Skeletal muscle tissue (tissue), 4 donors: ENCODE data around the gene PHPT1. TPM values are rescaled to one million over a fixed set of nuclear protein-coding genes. Genes with fewer than 3 reads are reported as not detected.
A peak's percentile ranks its signal among the peaks of the same experiment; 100 is the strongest.

Experiments used
- H3K27ac ChIP-seq: one replicate; pipeline ENCODE4 v1.7.0; 2013; ENCODE audit warnings: mild to moderate bottlenecking, low read depth, low read length, inconsistent platforms
- H3K27me3 ChIP-seq, 3 donors: one replicate each; pipeline ENCODE4 v1.7.0; 2013; ENCODE audit warnings: low read length in 3 of 3; ENCODE audit not compliant: control insufficient read depth in 3 of 3, insufficient read depth in 3 of 3
- H3K36me3 ChIP-seq, 3 donors: one replicate each; pipeline ENCODE4 v1.7.0; 2013; ENCODE audit warnings: low read length in 3 of 3; ENCODE audit not compliant: control insufficient read depth in 3 of 3, insufficient read depth in 3 of 3
- H3K4me1 ChIP-seq, 3 donors: one replicate each; pipeline ENCODE4 v1.7.0; 2013; ENCODE audit warnings: low read length in 3 of 3, mild to moderate bottlenecking in 3 of 3; ENCODE audit not compliant: control insufficient read depth in 3 of 3, insufficient read depth in 3 of 3
- H3K4me3 ChIP-seq, 3 donors: one replicate each; pipeline ENCODE4 v1.7.0; 2013; ENCODE audit warnings: low read length in 3 of 3
- H3K9ac ChIP-seq, 3 donors: one replicate each; pipeline ENCODE4 v1.7.0; 2013; ENCODE audit warnings: low read length in 3 of 3, mild to moderate bottlenecking in 3 of 3, moderate library complexity in 2 of 3, low read depth in 1 of 3
- H3K9me3 ChIP-seq, 3 donors: one replicate each; pipeline ENCODE4 v1.7.0; 2013; ENCODE audit warnings: low read length in 3 of 3; ENCODE audit not compliant: control insufficient read depth in 3 of 3
- total RNA-seq: library from RNA; depleted of rRNA; stranded (reverse); fragments of >200 nt; gene quantifications from one replicate; pipeline ENCODE4 v1.2.3, GENCODE V29; 2014
- donor health status: Osteomylitis.

The PHPT1 gene
- total RNA-seq, 1 donor from 2014 or later = 109 TPM

DNA sequence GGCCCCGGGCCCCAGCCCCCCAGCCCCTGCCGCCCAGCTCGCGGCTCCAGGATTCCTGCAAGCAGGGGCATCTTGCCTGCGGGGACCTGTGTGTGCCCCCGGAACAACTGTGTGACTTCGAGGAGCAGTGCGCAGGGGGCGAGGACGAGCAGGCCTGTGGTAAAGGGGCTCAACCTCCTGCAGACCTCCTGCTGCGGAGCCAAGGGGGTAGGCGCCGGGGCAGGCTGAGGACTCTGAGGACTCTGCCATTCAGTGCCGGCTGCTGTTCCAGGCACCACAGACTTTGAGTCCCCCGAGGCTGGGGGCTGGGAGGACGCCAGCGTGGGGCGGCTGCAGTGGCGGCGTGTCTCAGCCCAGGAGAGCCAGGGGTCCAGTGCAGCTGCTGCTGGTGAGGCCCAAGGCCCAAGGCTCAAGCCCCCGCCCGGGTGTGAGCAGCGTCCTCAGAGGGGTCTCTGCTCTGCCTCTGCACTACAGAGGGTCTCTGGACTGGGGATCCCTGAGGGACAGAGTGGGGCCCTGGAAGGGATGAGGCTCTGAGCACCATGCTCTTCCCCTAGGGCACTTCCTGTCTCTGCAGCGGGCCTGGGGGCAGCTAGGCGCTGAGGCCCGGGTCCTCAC lies 6.4 kb downstream of the PHPT1 start:
- no peak overlapping the region for H3K27ac ChIP-seq
- peaks cover 8 to 13% (median 9%) of the 10 kb centered on the region in 3 donors for H3K36me3 ChIP-seq
- H3K27me3 ChIP-seq = no peaks in the 10 kb centered on the region
- peaks cover 22 to 42% (median 27%) of the 10 kb centered on the region in 3 donors for H3K4me1 ChIP-seq
- no peak overlapping the region for H3K4me3 ChIP-seq
- no peaks in the 10 kb centered on the region for H3K9me3 ChIP-seq
- H3K9ac ChIP-seq = peak overlapping the region in 1 of 3 donors; percentile 40

DNA sequence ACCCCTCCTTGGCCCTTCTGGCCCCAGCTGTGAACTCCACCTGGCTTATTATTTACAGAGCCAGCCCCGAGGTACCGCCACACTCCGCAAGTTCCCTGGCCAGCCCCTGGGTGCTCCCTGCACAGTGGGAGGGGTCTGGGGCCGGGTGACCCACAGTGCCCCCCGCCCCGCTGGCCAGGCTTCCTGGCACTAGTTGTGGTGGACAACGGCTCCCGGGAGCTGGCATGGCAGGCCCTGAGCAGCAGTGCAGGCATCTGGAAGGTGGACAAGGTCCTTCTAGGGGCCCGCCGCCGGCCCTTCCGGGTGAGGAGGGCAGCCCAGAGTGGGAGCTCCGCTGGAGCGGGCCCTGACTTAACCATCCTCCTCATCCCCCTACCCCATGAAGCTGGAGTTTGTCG lies 6.9 kb downstream of the PHPT1 start:
- peaks cover 17 to 39% (median 22%) of the 10 kb centered on the region in 3 donors for H3K4me1 ChIP-seq
- H3K9me3 ChIP-seq = no peaks in the 10 kb centered on the region
- H3K4me3 ChIP-seq = no peak overlapping the region
- H3K36me3 ChIP-seq = peaks cover 11 to 14% (median 14%) of the 10 kb centered on the region in 3 donors
- no peaks in the 10 kb centered on the region for H3K27me3 ChIP-seq
- H3K9ac ChIP-seq = no peak overlapping the region
- H3K27ac ChIP-seq = no peak overlapping the region

DNA sequence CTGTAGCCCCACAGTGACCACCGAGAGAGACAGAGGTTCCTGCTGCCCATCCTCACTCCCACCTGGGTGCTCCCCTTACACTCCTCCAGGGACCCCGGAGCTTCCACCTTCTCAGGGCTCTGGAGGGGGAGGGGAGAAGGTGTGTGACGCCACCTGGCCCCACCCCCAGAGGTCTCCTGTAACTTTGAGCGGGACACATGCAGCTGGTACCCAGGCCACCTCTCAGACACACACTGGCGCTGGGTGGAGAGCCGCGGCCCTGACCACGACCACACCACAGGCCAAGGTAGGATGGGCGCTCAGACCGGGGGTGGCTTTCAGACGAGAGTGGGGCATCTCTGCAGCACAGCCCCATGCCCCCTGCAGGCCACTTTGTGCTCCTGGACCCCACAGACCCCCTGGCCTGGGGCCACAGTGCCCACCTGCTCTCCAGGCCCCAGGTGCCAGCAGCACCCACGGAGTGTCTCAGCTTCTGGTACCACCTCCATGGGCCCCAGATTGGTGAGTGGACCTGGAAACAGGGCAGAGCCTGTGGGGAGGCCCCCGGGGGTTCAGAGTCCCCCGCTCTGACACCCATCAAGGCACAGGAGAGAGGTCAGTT lies 7.4 kb downstream of the PHPT1 start:
- no peak overlapping the region for H3K9ac ChIP-seq
- H3K27ac ChIP-seq = no peak overlapping the region
- H3K4me1 ChIP-seq = peaks cover 12 to 36% (median 16%) of the 10 kb centered on the region in 3 donors
- H3K36me3 ChIP-seq = peaks cover 11 to 15% (median 14%) of the 10 kb centered on the region in 3 donors
- no peaks in the 10 kb centered on the region for H3K27me3 ChIP-seq
- no peak overlapping the region for H3K4me3 ChIP-seq
- H3K9me3 ChIP-seq = no peaks in the 10 kb centered on the region

DNA sequence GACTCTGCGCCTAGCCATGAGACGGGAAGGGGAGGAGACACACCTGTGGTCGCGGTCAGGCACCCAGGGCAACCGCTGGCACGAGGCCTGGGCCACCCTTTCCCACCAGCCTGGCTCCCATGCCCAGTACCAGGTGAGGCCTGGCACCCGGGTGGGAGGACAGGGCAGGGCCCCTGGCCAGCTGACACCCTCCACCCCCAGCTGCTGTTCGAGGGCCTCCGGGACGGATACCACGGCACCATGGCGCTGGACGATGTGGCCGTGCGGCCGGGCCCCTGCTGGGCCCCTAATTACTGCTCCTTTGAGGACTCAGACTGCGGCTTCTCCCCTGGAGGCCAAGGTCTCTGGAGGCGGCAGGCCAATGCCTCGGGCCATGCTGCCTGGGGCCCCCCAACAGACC lies 8.0 kb downstream of the PHPT1 start:
- Histone ChIP-seq H3K36me3 (peaks cover 16 to 18% (median 18%) of the 10 kb centered on the region in 3 donors), H3K9ac (no peak overlapping the region), H3K9me3 (no peaks in the 10 kb centered on the region), H3K4me1 (peaks cover 7 to 31% (median 11%) of the 10 kb centered on the region in 3 donors), H3K27ac (no peak overlapping the region), H3K27me3 (no peaks in the 10 kb centered on the region), H3K4me3 (no peak overlapping the region)

DNA sequence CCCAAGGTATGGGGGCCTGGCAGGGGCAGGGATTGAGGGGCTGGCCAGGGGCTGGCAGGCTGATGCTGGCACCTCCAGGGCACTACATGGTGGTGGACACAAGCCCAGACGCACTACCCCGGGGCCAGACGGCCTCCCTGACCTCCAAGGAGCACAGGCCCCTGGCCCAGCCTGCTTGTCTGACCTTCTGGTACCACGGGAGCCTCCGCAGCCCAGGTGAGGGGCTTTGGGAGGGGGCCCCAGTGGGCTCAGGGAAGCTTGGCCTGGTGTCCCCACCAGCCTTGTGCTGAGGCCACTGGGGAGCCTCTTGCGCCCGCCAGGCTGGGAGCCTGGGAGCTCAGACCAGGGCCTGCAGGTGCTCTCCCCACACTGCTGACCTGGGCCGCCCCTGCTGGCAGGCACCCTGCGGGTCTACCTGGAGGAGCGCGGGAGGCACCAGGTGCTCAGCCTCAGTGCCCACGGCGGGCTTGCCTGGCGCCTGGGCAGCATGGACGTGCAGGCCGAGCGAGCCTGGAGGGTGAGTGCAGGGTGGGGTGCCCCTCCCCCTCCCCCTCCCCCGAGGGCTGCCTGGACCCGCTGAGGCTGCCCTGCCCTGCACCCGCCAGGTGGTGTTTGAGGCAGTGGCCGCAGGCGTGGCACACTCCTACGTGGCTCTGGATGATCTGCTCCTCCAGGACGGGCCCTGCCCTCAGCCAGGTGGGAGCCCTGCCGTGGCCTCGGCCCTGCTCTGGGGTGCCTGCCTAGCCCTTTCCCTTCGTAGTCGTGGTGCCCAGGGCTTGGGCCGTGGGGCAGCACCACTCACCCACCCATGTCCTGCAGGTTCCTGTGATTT lies 8.6 kb downstream of the PHPT1 start:
- H3K27me3 ChIP-seq = no peaks in the 10 kb centered on the region
- H3K4me1 ChIP-seq = peaks cover 3 to 25% (median 8%) of the 10 kb centered on the region in 3 donors
- no peaks in the 10 kb centered on the region for H3K9me3 ChIP-seq
- H3K27ac ChIP-seq = no peak overlapping the region
- no peak overlapping the region for H3K4me3 ChIP-seq
- peaks cover 23 to 24% (median 23%) of the 10 kb centered on the region in 3 donors for H3K36me3 ChIP-seq
- no peak overlapping the region for H3K9ac ChIP-seq

DNA sequence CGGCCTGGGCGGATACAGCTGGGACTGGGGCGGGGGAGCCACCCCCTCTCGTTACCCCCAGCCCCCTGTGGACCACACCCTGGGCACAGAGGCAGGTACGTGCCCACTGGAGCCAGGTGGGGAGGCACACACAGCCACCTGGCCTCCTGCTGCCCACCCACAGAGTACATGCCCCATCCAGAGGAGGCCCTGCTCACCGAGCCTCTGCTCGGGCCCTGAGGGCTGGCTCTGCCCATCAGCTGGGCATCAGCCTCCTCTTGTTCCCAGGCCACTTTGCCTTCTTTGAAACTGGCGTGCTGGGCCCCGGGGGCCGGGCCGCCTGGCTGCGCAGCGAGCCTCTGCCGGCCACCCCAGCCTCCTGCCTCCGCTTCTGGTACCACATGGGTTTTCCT lies 9.2 kb downstream of the PHPT1 start:
- Histone ChIP-seq H3K4me1 (peaks cover 3 to 26% (median 8%) of the 10 kb centered on the region in 3 donors), H3K9ac (peak overlapping the region in 1 of 3 donors; percentile 50), H3K27me3 (no peaks in the 10 kb centered on the region), H3K27ac (no peak overlapping the region), H3K36me3 (peaks cover 29 to 31% (median 30%) of the 10 kb centered on the region in 3 donors), H3K9me3 (no peaks in the 10 kb centered on the region), H3K4me3 (no peak overlapping the region)

DNA sequence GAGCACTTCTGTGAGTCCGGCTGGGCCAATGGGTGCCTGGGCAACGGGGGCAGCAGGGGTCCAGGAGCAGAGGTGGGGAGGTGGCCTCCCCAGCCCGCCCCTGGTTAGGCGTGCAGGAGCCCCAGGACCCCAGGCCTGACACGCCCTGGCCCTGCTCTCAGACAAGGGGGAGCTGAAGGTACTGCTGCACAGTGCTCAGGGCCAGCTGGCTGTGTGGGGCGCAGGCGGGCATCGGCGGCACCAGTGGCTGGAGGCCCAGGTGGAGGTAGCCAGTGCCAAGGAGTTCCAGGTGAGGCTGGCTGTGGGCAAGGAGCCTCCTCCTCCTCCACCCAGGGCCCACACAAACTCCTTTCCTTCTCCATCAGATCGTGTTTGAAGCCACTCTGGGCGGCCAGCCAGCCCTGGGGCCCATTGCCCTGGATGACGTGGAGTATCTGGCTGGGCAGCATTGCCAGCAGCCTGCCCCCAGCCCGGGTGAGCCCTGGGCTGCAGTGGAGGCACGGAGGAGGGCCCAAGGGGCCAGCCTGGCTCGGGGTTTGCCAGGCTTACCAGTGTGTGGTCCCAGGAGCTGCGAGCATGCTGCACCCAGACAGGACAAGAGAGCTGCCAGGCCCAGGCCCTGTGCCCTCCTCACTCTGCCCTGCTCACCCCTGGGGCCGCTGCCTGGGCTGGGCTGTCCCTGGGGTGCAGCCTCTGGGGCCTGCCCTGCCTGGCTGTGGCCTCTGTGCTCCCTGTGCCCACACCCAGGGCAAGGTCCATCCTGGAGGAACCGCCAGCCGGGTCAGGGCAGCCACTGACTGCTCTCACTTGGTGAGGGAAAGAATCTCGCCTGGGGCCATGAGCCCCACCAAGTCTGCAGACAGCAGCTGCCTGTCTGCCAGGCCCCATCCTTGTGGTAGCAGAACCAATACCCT lies 9.9 kb downstream of the PHPT1 start:
- peak overlapping the region in 1 of 3 donors; percentile 50 for H3K9ac ChIP-seq
- H3K36me3 ChIP-seq = peaks cover 33 to 36% (median 34%) of the 10 kb centered on the region in 3 donors
- no peak overlapping the region for H3K4me3 ChIP-seq
- no peaks in the 10 kb centered on the region for H3K9me3 ChIP-seq
- no peaks in the 10 kb centered on the region for H3K27me3 ChIP-seq
- H3K4me1 ChIP-seq = peaks cover 3 to 33% (median 10%) of the 10 kb centered on the region in 3 donors
- no peak overlapping the region for H3K27ac ChIP-seq

DNA sequence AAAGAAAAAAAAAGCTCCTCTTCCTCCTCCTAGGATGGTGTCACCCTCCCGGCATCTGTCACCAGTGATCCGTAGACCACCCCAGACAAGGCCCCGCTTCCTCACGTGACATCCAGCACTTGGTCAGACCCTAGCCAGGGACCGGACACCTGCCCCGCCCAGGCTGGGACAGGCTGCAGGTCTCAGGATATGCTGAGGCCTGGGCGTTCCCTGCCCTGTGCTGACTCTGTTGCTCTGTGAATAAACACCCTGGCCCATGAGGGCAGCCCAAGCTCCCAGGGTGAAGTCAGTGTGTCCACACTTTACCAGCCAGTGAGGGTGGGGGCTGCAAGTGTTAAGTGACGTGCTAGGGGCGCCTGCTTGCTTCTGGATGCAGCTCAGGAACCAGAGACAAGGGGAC lies 11.3 kb downstream of the PHPT1 start:
- peaks cover 11 to 46% (median 18%) of the 10 kb centered on the region in 3 donors for H3K4me1 ChIP-seq
- no peak overlapping the region for H3K4me3 ChIP-seq
- no peak overlapping the region for H3K9ac ChIP-seq
- H3K9me3 ChIP-seq = no peaks in the 10 kb centered on the region
- H3K27me3 ChIP-seq = no peaks in the 10 kb centered on the region
- H3K36me3 ChIP-seq = peaks cover 33 to 38% (median 36%) of the 10 kb centered on the region in 3 donors
- H3K27ac ChIP-seq = no peak overlapping the region
